Measurements from ENCODE around the gene MRPL27.

Gene MRPL27

GRCh38 chr17:50347894-50348291 is 25.1 kb downstream of the MRPL27 start:
- Histone ChIP-seq H2AFZ (ENCODE audit: low read length) (no peak overlapping the region), H3K9me3 (ENCODE audit: low read length) (no peaks in the 10 kb centered on the region), H3K4me1 (ENCODE audit: insufficient read depth, low read length, severe bottlenecking) (peaks cover 17% of the 10 kb centered on the region), H3K4me3 (ENCODE audit: low read depth, low read length, poor library complexity, severe bottlenecking) (no peak overlapping the region), H3F3A (ENCODE audit: insufficient read depth, low read length) (no peaks in the 10 kb centered on the region; the same call in 1 of the 2 replicates), H3K9ac (ENCODE audit: low read length) (no peak overlapping the region), H3K36me3 (ENCODE audit: insufficient read depth, low read length) (no peaks in the 10 kb centered on the region), H3K79me2 (ENCODE audit: insufficient read depth, low read length) (no peaks in the 10 kb centered on the region), H3K4me2 (ENCODE audit: low read length) (peak overlapping the region; percentile 11; the same call in 1 of the 2 replicates), H3K27me3 (ENCODE audit: insufficient read depth, low read length) (no peaks in the 10 kb centered on the region), H4K20me1 (ENCODE audit: insufficient read depth, low read length) (no peaks in the 10 kb centered on the region), H3K9me2 (ENCODE audit: low read depth, low read length) (no peaks in the 10 kb centered on the region), H3K27ac (ENCODE audit: low read depth, low read length, poor library complexity, severe bottlenecking) (no peak overlapping the region)
- TF ChIP-seq CTCF (IDR thresholded peaks at IDR 0.05; ENCODE audit: low read length) (no peak), EZH2 (IDR thresholded peaks at IDR 0.05; ENCODE audit: borderline replicate concordance, low read length) (no peak)

- peak overlapping the region; percentile 84; the same call in 1 of the 2 replicates for H3K9ac ChIP-seq (ENCODE audit: low read length)
- no peaks in the 10 kb centered on the region for H3K27me3 ChIP-seq (ENCODE audit: insufficient read depth, low read length)
- no peaks in the 10 kb centered on the region for H3K36me3 ChIP-seq (ENCODE audit: insufficient read depth, low read length)
- H3F3A ChIP-seq (ENCODE audit: insufficient read depth, low read length) = no peaks in the 10 kb centered on the region; the same call in 1 of the 2 replicates
- peaks cover 17% of the 10 kb centered on the region for H3K4me1 ChIP-seq (ENCODE audit: insufficient read depth, low read length, severe bottlenecking)
- H3K4me3 ChIP-seq (ENCODE audit: low read depth, low read length, poor library complexity, severe bottlenecking) = peak overlapping the region; percentile 82
- no peak for TF ChIP-seq EZH2 (IDR thresholded peaks at IDR 0.05; ENCODE audit: borderline replicate concordance, low read length)
- TF ChIP-seq CTCF (IDR thresholded peaks at IDR 0.05; ENCODE audit: low read length) = no peak
- no peak overlapping the region for H3K27ac ChIP-seq (ENCODE audit: low read depth, low read length, poor library complexity, severe bottlenecking)
- peak overlapping the region; percentile 90 for H3K4me2 ChIP-seq (ENCODE audit: low read length)
- H3K79me2 ChIP-seq (ENCODE audit: insufficient read depth, low read length) = no peaks in the 10 kb centered on the region
- H4K20me1 ChIP-seq (ENCODE audit: insufficient read depth, low read length) = no peaks in the 10 kb centered on the region
- no peak overlapping the region for H2AFZ ChIP-seq (ENCODE audit: low read length)
- no peaks in the 10 kb centered on the region for H3K9me2 ChIP-seq (ENCODE audit: low read depth, low read length)
- H3K9me3 ChIP-seq (ENCODE audit: low read length) = no peaks in the 10 kb centered on the region
Observed at GRCh38 chr17:50347117-50347893, 25.7 kb downstream of the MRPL27 start.

DNA sequence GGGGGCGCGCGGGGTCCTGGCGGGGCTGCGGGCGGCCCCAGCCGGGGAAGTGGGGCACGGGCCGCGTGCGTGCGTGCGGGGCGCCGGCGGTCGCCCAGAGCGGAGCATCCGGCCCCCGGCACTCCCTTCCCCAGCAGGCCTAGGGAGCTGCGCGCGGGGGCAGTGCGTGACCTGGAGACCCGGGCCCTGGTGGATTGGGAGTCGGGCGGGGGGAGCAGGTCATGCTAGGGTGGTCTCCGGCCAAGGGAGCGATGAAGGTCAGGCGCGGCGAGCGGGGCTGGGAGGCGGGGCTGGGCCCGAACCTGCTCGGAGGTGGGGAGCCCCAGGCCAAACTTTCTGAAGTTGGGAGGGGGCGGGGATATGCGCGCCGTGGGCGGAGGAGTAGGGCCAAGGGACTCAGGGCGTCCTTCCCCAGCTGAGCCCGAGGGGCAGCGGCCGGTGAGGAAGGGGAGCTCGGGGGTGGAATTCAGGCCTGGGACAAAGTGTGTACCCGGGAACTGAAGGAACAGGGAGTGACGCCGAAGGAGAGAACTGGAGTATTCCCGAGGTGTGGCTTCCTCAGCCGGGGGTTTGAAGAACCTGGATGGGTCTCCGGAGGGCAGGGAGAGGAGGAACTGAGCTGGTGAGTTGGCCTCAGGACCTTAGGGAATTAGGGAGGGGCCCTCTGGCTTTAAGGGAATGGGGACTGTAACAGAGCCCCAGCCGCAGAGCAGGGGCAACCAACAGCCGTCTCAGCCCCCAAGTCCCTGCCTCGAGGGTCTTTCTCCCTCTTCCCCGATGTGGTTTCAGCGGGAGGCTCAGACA is 26.5 kb downstream of the MRPL27 start:
- H3K27me3 ChIP-seq (ENCODE audit: insufficient read depth, low read length) = no peaks in the 10 kb centered on the region; the same call in 1 of the 2 replicates
- peak overlapping the region; percentile 90 for H3K4me2 ChIP-seq (ENCODE audit: low read length)
- H3K4me1 ChIP-seq (ENCODE audit: insufficient read depth, low read length, severe bottlenecking) = peaks cover 17% of the 10 kb centered on the region
- no peak overlapping the region for H2AFZ ChIP-seq (ENCODE audit: low read length)
- H3K9me2 ChIP-seq (ENCODE audit: low read depth, low read length) = no peaks in the 10 kb centered on the region
- peak overlapping the region; percentile 82 for H3K4me3 ChIP-seq (ENCODE audit: low read depth, low read length, poor library complexity, severe bottlenecking)
- H3F3A ChIP-seq (ENCODE audit: insufficient read depth, low read length) = no peaks in the 10 kb centered on the region; the same call in 1 of the 2 replicates
- H3K36me3 ChIP-seq (ENCODE audit: insufficient read depth, low read length) = no peaks in the 10 kb centered on the region
- no peaks in the 10 kb centered on the region for H3K79me2 ChIP-seq (ENCODE audit: insufficient read depth, low read length)
- TF ChIP-seq EZH2 (IDR thresholded peaks at IDR 0.05; ENCODE audit: borderline replicate concordance, low read length) = no peak
- no peak for TF ChIP-seq CTCF (IDR thresholded peaks at IDR 0.05; ENCODE audit: low read length)
- no peaks in the 10 kb centered on the region for H4K20me1 ChIP-seq (ENCODE audit: insufficient read depth, low read length)
- H3K9ac ChIP-seq (ENCODE audit: low read length) = peak overlapping the region; percentile 84
- H3K27ac ChIP-seq (ENCODE audit: low read depth, low read length, poor library complexity, severe bottlenecking) = no peak overlapping the region
- no peaks in the 10 kb centered on the region for H3K9me3 ChIP-seq (ENCODE audit: low read length)

Measured in OCI-LY1 (cell line).